HepG2 (cell line): ENCODE measurements around the gene SNX3. TPM values are rescaled to one million over a fixed set of nuclear protein-coding genes. Genes with fewer than 3 reads are reported as not detected.

Experiments
- ATAC-seq: fragments of 200-7000 bp; cut with Tn5 transposase; 3 replicates; pipeline ENCODE4 v1.9.1; 2020; ENCODE audit warnings: mild to moderate bottlenecking, moderate library complexity
- BruUV-seq: library from RNA; stranded (reverse); fragments of 400-500 nt; replicated peaks from 2 replicates; lab custom pipeline; 2021; lab: Mats Ljungman, UMichigan
- CTCF ChIA-PET: fragments of 300-600 bp; formaldehyde crosslinking; extraction: SDS; loops from one replicate; lab custom pipeline; 2021; ENCODE audit warnings: low total read pairs, inconsistent platforms, low intra/inter-chr PET ratio; lab: Yijun Ruan, JAX
- POLR2A ChIA-PET: fragments of 350-600 bp; sonication (Branson Sonifier 250); formaldehyde crosslinking; loops from one replicate; lab custom pipeline; 2020; ENCODE audit warnings: antibody characterized with exemption, inconsistent platforms; lab: Yijun Ruan, JAX
- DNase-seq: peaks from one replicate; pipeline ENCODE4 v3.0.0-alpha.2; 2015; ENCODE audit warnings: low spot score
- FAIRE-seq: peaks from 3 replicates; lab custom pipeline; 2011; peaks lifted over from hg19 to GRCh38; lab: Jason Lieb, UNC
- H2AFZ ChIP-seq: one replicate; pipeline ENCODE4 v1.6.1; 2011; ENCODE audit warnings: low read length, inconsistent platforms
- H3K27ac ChIP-seq: fragments of 300-600 bp; 3 replicates; pipeline ENCODE4 v1.8.0; 2011; ENCODE audit warnings: mixed run types, mild to moderate bottlenecking, mixed read lengths, low read length, inconsistent platforms; ENCODE audit not compliant: insufficient read depth; ENCODE audit errors: extremely low read length
- H3K27me3 ChIP-seq, 2 experiments: fragments of 200-600 bp in 1 of 2; 2 replicates in 1 of 2; 3 replicates in 1 of 2; pipeline versions ENCODE4 v1.6.0 to v1.8.0; 2011; ENCODE audit warnings: low read length in 2 of 2, mild to moderate bottlenecking in 2 of 2, moderate library complexity in 2 of 2, inconsistent platforms in 1 of 2; ENCODE audit not compliant: insufficient read depth in 2 of 2, control insufficient read depth in 1 of 2
- H3K36me3 ChIP-seq, 2 experiments: fragments of 200-600 bp in 1 of 2; replicated peaks in 1 of 2; 2 replicates in 1 of 2; 3 replicates in 1 of 2; pipeline versions ENCODE4 v1.5.1 to v1.8.0; 2011; ENCODE audit warnings: low read length in 2 of 2, inconsistent platforms in 1 of 2; ENCODE audit not compliant: insufficient read depth in 2 of 2, control insufficient read depth in 1 of 2
- H3K4me1 ChIP-seq: 2 replicates; pipeline ENCODE4 v1.5.1; 2012; ENCODE audit warnings: low read length, inconsistent platforms; ENCODE audit not compliant: insufficient read depth
- H3K4me2 ChIP-seq: 2 replicates; pipeline ENCODE4 v1.6.0; 2011; ENCODE audit warnings: low read depth, low read length, inconsistent platforms
- H3K4me3 ChIP-seq, 3 experiments: fragments of 200-600 bp in 1 of 3; sonication (generic), shearing (Covaris generic) in 1 of 3; replicated peaks in 1 of 3; 2 replicates each; pipeline ENCODE4 v1.5.1; 2011 to 2016; ENCODE audit warnings: low read length in 3 of 3, inconsistent platforms in 2 of 3, low read depth in 2 of 3, mild to moderate bottlenecking in 2 of 3, control low read depth in 1 of 3, mixed read lengths in 1 of 3; ENCODE audit not compliant: insufficient read depth in 1 of 3
- H3K79me2 ChIP-seq: one replicate; pipeline ENCODE4 v1.6.1; 2011; ENCODE audit warnings: low read length, inconsistent platforms; ENCODE audit not compliant: insufficient read depth
- H3K9ac ChIP-seq: 2 replicates; pipeline ENCODE4 v1.6.0; 2011; ENCODE audit warnings: mild to moderate bottlenecking, low read depth, low read length, inconsistent platforms; ENCODE audit not compliant: insufficient read depth
- H3K9me3 ChIP-seq: 2 replicates; pipeline ENCODE4 v1.5.1; 2012; ENCODE audit warnings: mild to moderate bottlenecking, low read length
- H4K20me1 ChIP-seq: 2 replicates; pipeline ENCODE4 v1.6.0; 2011; ENCODE audit warnings: inconsistent platforms, mild to moderate bottlenecking, low read length, moderate library complexity; ENCODE audit not compliant: insufficient read depth
- CREM ChIP-seq, 2 experiments: sonication (generic) in 1 of 2; formaldehyde crosslinking in 1 of 2; IDR thresholded peaks; 2 replicates each; pipeline versions ENCODE4 v1.4.0 to v1.6.1; 2016 to 2020; ENCODE audit warnings: antibody characterized with exemption in 1 of 2, mild to moderate bottlenecking in 1 of 2, missing genetic modification reagents in 1 of 2
- IRF9 ChIP-seq: sonication (generic); formaldehyde crosslinking; IDR thresholded peaks from 2 replicates; pipeline ENCODE4 v1.8.0; 2022; ENCODE audit warnings: missing genetic modification reagents, mild to moderate bottlenecking, borderline replicate concordance
- KAT2B ChIP-seq: fragments of 150-350 bp; IDR thresholded peaks from 2 replicates; pipeline ENCODE4 v1.6.1; 2014; ENCODE audit warnings: low read depth, low read length, borderline replicate concordance
- POLR2A ChIP-seq, 2 experiments: IDR thresholded peaks; 2 replicates each; pipeline ENCODE4 v1.6.1; 2011; ENCODE audit warnings: low read depth in 2 of 2, low read length in 2 of 2, mild to moderate bottlenecking in 1 of 2, moderate library complexity in 1 of 2; ENCODE audit not compliant: insufficient read depth in 1 of 2
- THAP9 ChIP-seq: sonication (generic); formaldehyde crosslinking; IDR thresholded peaks from 2 replicates; pipeline ENCODE4; 2020; ENCODE audit warnings: missing genetic modification reagents, mild to moderate bottlenecking, borderline replicate concordance
- ZNF580 ChIP-seq: IDR thresholded peaks from 2 replicates; pipeline ENCODE4 v1.6.1; 2016; ENCODE audit warnings: low read depth, borderline replicate concordance
- ZNF740 ChIP-seq: sonication (generic); formaldehyde crosslinking; IDR thresholded peaks from 2 replicates; pipeline ENCODE4 v1.4.0; 2020; ENCODE audit warnings: missing genetic modification reagents
- WGBS: methylation state at CpG from one replicate; pipeline ENCODE4 v1.1.6; 2017; ENCODE audit warnings: low lambda C conversion rate; 5-methylcytosine and 5-hydroxymethylcytosine counted together
- in situ Hi-C: cut with HindIII; loops from 2 replicates; pipeline ENCODE4 v1.10.0; 2017; ENCODE audit warnings: low pct_unique_long_range_greater_than_20kb; ENCODE audit not compliant: extremely low pct_ligation_motif_present
- intact Hi-C: fragments of 100-400 bp; cut with micrococcal nuclease; formaldehyde crosslinking; loops from one replicate; pipeline ENCODE4 v1.10.0; 2022; ENCODE audit not compliant: unreplicated experiment
- polyA plus RNA-seq, 8 experiments: library from polyadenylated mRNA; depleted of rRNA in 3 of 8; stranded (reverse) in 7 of 8; unstranded in 1 of 8; fragments of >200 nt; fragmentation: Illumina TruSeq in 4 of 8; extraction: Trizol in 4 of 8; gene quantifications; 2 replicates each; pipeline versions ENCODE4 v1.2.1 to v1.2.3, GENCODE V29; 2011 to 2016; ENCODE audit warnings: low read depth in 4 of 8, missing spikeins in 1 of 8, mixed read lengths in 1 of 8; ENCODE audit not compliant: insufficient read depth in 1 of 8
- total RNA-seq, 5 experiments: library from RNA; depleted of rRNA; stranded (reverse); fragments of >200 nt; fragmentation: Illumina TruSeq; extraction: Trizol; gene quantifications; 2 replicates each; pipeline ENCODE4 v1.2.3, GENCODE V29; 2016; ENCODE audit warnings: low read depth in 1 of 5

Gene SNX3
- total and polyA plus RNA-seq, 2 of the 13 experiments (the other 11 are each of a cell fraction or from before 2014, with no cell fraction given), result 84.9 to 226 TPM

GRCh38 chr6:108195209-108195608 lies 65.6 kb downstream of the SNX3 start:
- H3K4me1 ChIP-seq, result peaks cover 23% of the 10 kb centered on the region
- H3K9ac ChIP-seq, result no peak overlapping the region
- DNase-seq (no peak), FAIRE-seq (no peak), ATAC-seq (no peak)
- no peaks in the 10 kb centered on the region for H3K36me3 ChIP-seq
- H3K4me2 ChIP-seq, result no peak overlapping the region
- no peak overlapping the region for H3K4me3 ChIP-seq
- TF ChIP-seq IRF9 (CRISPR knock-in tag), result no peak
- no peak for TF ChIP-seq CREM (IDR thresholded peaks at IDR 0.05)
- no peak for TF ChIP-seq CREM (CRISPR knock-in tag; IDR thresholded peaks at IDR 0.05)
- no peak for TF ChIP-seq ZNF580
- no peak for TF ChIP-seq POLR2A (IDR thresholded peaks at IDR 0.05; ENCODE audit: insufficient read depth in 1 of 2, low read depth in 2 of 2, low read length in 2 of 2)
- no peak for TF ChIP-seq KAT2B
- TF ChIP-seq ZNF740 (CRISPR knock-in tag), result no peak
- TF ChIP-seq THAP9 (CRISPR knock-in tag), result no peak
- no peak overlapping the region for H2AFZ ChIP-seq
- WGBS, result 33% methylated on average over 3 of the region's 3 CpGs
- in situ Hi-C loops (no loop called here), intact Hi-C loops (no loop called here)
- H3K79me2 ChIP-seq, result no peaks in the 10 kb centered on the region
- H4K20me1 ChIP-seq, result no peaks in the 10 kb centered on the region
- BruUV-seq, result no TSS peak
- CTCF ChIA-PET, result no interaction called here
- POLR2A ChIA-PET, result no interaction called here
- H3K9me3 ChIP-seq, result no peaks in the 10 kb centered on the region
- H3K27ac ChIP-seq, result no peak overlapping the region
- peaks cover 0 to 1% of the 10 kb centered on the region in 2 experiments; a peak in 1 of 5 replicates for H3K27me3 ChIP-seq
